BLaER1 treated with 17β-estradiol and CSF1 and Interleukin-3, amounts not matched to agents 10 nM and 100 nM (cell line): ENCODE measurements around the gene FLT1.

Experiments
- H3K27ac ChIP-seq, 11 experiments: shearing (Covaris generic); formaldehyde crosslinking; 2 replicates each; pipeline ENCODE4 v1.8.1; 2022
- H3K27me3 ChIP-seq, 11 experiments: shearing (Covaris generic); formaldehyde crosslinking; 2 replicates each; pipeline ENCODE4 v1.8.1; 2022
- H3K36me3 ChIP-seq, 11 experiments: shearing (Covaris generic); formaldehyde crosslinking; 2 replicates each; pipeline ENCODE4 v1.8.1; 2022
- H3K4me1 ChIP-seq, 10 experiments: shearing (Covaris generic); formaldehyde crosslinking; 2 replicates each; pipeline ENCODE4 v1.8.1; 2022
- H3K4me2 ChIP-seq, 11 experiments: shearing (Covaris generic); formaldehyde crosslinking; 2 replicates each; pipeline ENCODE4 v1.8.1; 2022
- H3K4me3 ChIP-seq, 10 experiments: shearing (Covaris generic); formaldehyde crosslinking; 2 replicates each; pipeline ENCODE4 v1.8.1; 2022
- H3K9ac ChIP-seq, 11 experiments: shearing (Covaris generic); formaldehyde crosslinking; 2 replicates each; pipeline ENCODE4 v1.8.1; 2022
- H3K9me3 ChIP-seq, 11 experiments: shearing (Covaris generic); formaldehyde crosslinking; replicated peaks in 1 of 11; 2 replicates each; pipeline ENCODE4 v1.8.1; 2022
- H4K20me1 ChIP-seq, 11 experiments: shearing (Covaris generic); formaldehyde crosslinking; 2 replicates each; pipeline ENCODE4 v1.8.1; 2022
- Cebpa-rat ChIP-seq, 11 experiments: shearing (Covaris generic); IDR thresholded peaks; 2 replicates each; pipeline ENCODE4 v1.8.1; 2022

FLT1 gene

GRCh38 chr13:28438067-28438466 lies 56.9 kb downstream of the FLT1 start:
- Histone ChIP-seq H3K36me3 (peaks cover 36 to 100% (median 86%) of the 10 kb centered on the region in 11 experiments), H3K9me3 (peaks cover 7 to 24% (median 13%) of the 10 kb centered on the region in 11 experiments; a peak in 20 of 22 replicates), H3K4me1 (peaks cover 0 to 40% (median 13%) of the 10 kb centered on the region in 10 experiments; a peak in 13 of 20 replicates), H3K27ac (no peak overlapping the region), H3K27me3 (no peaks in the 10 kb centered on the region), H3K9ac (no peak overlapping the region), H3K4me2 (no peak overlapping the region), H3K4me3 (no peak overlapping the region), H4K20me1 (peaks cover 0 to 35% (median 0%) of the 10 kb centered on the region in 11 experiments; a peak in 4 of 22 replicates)
- no peak for TF ChIP-seq Cebpa-rat (IDR thresholded peaks at IDR 0.05)

DNA sequence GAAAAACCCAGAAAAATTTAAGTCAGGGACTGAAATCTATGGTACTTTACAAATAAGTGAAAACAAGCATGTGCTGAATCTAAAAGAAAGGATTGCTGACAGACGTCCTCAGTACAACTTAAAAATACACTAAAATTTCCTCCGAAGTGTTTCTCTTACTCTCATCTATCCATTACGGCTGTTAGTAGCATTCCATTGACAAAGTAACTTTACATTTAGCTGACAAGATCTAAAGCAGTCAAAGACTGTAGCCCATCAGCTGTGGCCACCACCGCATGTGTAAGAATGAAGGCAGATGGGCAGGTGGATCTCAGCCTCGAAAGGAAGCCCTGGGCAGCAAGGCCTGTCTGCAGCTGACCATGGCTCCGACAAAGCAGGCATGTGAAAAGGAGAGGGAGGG lies 59.0 kb downstream of the FLT1 start:
- Histone ChIP-seq H3K9me3 (peaks cover 0 to 4% (median under 1%) of the 10 kb centered on the region in 11 experiments; a peak in 10 of 22 replicates), H3K4me1 (peaks cover 0 to 21% (median 1%) of the 10 kb centered on the region in 10 experiments; a peak in 10 of 20 replicates), H3K9ac (no peak overlapping the region), H3K27ac (no peak overlapping the region), H3K4me2 (no peak overlapping the region), H3K4me3 (no peak overlapping the region), H3K27me3 (no peaks in the 10 kb centered on the region), H4K20me1 (peaks cover 0 to 35% (median 0%) of the 10 kb centered on the region in 11 experiments; a peak in 4 of 22 replicates), H3K36me3 (peaks cover 52 to 100% (median 98%) of the 10 kb centered on the region in 11 experiments)
- no peak for TF ChIP-seq Cebpa-rat (IDR thresholded peaks at IDR 0.05)

DNA sequence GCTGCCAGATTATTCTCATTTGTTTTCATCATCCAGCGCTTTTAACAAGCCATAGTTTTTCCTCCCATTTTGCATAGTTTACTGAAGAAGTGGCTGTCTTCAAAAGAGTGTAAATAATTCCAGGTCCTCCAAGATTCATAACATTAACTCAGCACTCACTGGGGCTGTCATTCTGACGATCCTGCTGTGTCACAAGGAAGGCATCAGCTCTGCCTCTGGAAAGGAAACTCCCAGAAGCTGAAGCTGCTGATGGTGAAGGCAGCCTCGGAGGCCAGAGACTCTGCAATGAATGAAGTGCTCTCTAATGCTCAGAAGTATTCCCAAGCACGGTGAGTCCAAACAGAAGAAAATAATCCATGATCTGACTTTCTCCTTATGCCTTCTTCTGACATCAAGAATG lies 60.0 kb downstream of the FLT1 start:
- H3K9ac ChIP-seq, result no peak overlapping the region
- H3K27me3 ChIP-seq, result no peaks in the 10 kb centered on the region
- H3K4me1 ChIP-seq, result peaks cover 0 to 11% (median 3%) of the 10 kb centered on the region in 10 experiments; a peak in 13 of 20 replicates
- H3K4me3 ChIP-seq, result no peak overlapping the region
- no peaks in the 10 kb centered on the region for H3K9me3 ChIP-seq
- TF ChIP-seq Cebpa-rat (IDR thresholded peaks at IDR 0.05), result no peak
- H4K20me1 ChIP-seq, result peaks cover 0 to 30% (median 0%) of the 10 kb centered on the region in 11 experiments; a peak in 3 of 22 replicates
- no peak overlapping the region for H3K27ac ChIP-seq
- H3K36me3 ChIP-seq, result peaks cover 54 to 100% (median 99%) of the 10 kb centered on the region in 11 experiments
- no peak overlapping the region for H3K4me2 ChIP-seq

DNA sequence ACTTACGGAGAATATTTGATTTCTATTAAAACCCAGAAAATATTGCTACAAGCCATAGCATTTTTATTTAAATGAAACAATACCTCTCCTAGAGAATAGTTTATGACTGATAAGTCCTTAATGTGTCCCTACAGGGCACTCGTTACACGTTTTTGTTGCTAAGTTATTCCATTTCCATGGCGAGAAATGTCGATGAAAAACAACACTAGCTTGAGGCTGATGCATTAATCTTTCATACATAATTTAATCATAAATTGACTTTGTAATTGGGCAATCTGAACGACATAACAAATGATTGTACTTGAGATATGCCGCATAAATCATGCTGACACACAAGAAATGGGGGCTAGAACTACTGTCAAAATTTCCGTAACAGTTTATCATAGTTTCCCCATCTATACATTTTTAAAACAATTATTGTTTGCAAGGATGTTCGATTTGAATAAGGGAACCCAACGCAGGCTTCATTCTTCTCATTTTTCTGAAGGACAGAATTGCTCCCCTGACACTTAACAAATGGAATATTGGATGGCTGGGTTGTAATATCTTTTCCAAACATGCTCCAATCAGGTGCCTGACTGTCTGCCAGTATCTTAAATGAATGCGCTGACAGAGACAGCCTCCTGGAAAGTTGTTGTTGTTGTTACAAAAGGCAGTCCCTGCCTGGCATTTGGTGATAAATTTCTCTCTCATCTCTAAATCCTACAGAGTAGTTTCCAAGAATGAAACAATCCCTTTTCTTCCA lies 61.9 kb downstream of the FLT1 start:
- Histone ChIP-seq H4K20me1 (peaks cover 0 to 11% (median 0%) of the 10 kb centered on the region in 11 experiments; a peak in 3 of 22 replicates), H3K36me3 (peaks cover 46 to 100% (median 99%) of the 10 kb centered on the region in 11 experiments), H3K27me3 (no peaks in the 10 kb centered on the region), H3K4me3 (no peak overlapping the region), H3K9me3 (no peaks in the 10 kb centered on the region), H3K9ac (no peak overlapping the region), H3K4me1 (peaks cover 0 to 8% (median 5%) of the 10 kb centered on the region in 10 experiments; a peak in 8 of 20 replicates), H3K4me2 (no peak overlapping the region), H3K27ac (no peak overlapping the region)
- TF ChIP-seq Cebpa-rat (IDR thresholded peaks at IDR 0.05), result no peak

GRCh38 chr13:28429685-28430290 lies 65.1 kb downstream of the FLT1 start:
- Histone ChIP-seq H3K4me2 (peak overlapping the region in 6 of 11 experiments; percentile 22 to 38 (median 28); a peak in 8 of 22 replicates), H3K4me3 (no peak overlapping the region)

DNA sequence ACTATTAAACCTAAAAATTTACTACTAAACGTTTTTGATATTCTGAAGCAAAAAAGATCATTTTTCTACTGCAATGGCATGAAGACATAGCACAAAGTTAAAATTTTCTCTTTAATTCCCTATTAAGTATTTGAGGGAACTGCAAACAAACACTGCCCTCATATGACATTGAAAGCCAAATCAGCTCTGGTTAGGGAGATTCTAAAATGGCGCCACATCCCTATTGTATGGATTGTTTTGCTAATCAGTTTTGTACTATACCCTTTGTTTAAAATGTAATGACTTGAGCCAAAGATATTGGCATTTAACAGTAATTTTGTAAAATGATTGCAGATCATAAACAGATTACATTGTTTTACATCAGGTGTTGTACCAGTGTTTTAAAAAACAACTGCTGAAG lies 65.8 kb downstream of the FLT1 start:
- no peak overlapping the region for H3K27ac ChIP-seq
- no peaks in the 10 kb centered on the region for H3K9me3 ChIP-seq
- H3K36me3 ChIP-seq, result peaks cover 47 to 100% (median 98%) of the 10 kb centered on the region in 11 experiments
- no peaks in the 10 kb centered on the region for H3K27me3 ChIP-seq
- no peak overlapping the region; a peak in 1 of 22 replicates for H3K4me2 ChIP-seq
- no peaks in the 10 kb centered on the region for H4K20me1 ChIP-seq
- peaks cover 3 to 24% (median 12%) of the 10 kb centered on the region in 10 experiments for H3K4me1 ChIP-seq
- TF ChIP-seq Cebpa-rat (IDR thresholded peaks at IDR 0.05), result no peak
- no peak overlapping the region for H3K9ac ChIP-seq
- no peak overlapping the region for H3K4me3 ChIP-seq

More at GRCh38 chr13:28429685-28430290, 65.1 kb downstream of the FLT1 start:
- Histone ChIP-seq H3K9ac (no peak overlapping the region), H3K4me1 (peaks cover 0 to 18% (median 7%) of the 10 kb centered on the region in 10 experiments; a peak in 13 of 20 replicates), H3K9me3 (no peaks in the 10 kb centered on the region), H4K20me1 (0 out of 22 replicates have a peak, but pooled peaks cover 0 to 4% (median 0%) of the 10 kb centered on the region in 11 experiments), H3K36me3 (peaks cover 47 to 100% (median 98%) of the 10 kb centered on the region in 11 experiments), H3K27me3 (no peaks in the 10 kb centered on the region), H3K27ac (peak overlapping the region in 3 of 11 experiments; percentile 7 to 20 (median 12); a peak in 1 of 22 replicates)
- TF ChIP-seq Cebpa-rat (IDR thresholded peaks at IDR 0.05), result no peak

- Histone ChIP-seq H3K9ac (no peak overlapping the region), H3K27ac (no peak overlapping the region), H3K4me1 (peaks cover 28 to 51% (median 39%) of the 10 kb centered on the region in 10 experiments), H4K20me1 (no peaks in the 10 kb centered on the region), H3K36me3 (peaks cover 29 to 99% (median 85%) of the 10 kb centered on the region in 11 experiments), H3K4me2 (peak overlapping the region in 3 of 11 experiments; percentile 1 to 49 (median 15); a peak in 4 of 22 replicates), H3K9me3 (no peaks in the 10 kb centered on the region), H3K27me3 (no peaks in the 10 kb centered on the region), H3K4me3 (no peak overlapping the region)
- TF ChIP-seq Cebpa-rat (IDR thresholded peaks at IDR 0.05), result no peak
These were observed 68.5 kb downstream of the FLT1 start for GRCh38 chr13:28426381-28426780.

DNA sequence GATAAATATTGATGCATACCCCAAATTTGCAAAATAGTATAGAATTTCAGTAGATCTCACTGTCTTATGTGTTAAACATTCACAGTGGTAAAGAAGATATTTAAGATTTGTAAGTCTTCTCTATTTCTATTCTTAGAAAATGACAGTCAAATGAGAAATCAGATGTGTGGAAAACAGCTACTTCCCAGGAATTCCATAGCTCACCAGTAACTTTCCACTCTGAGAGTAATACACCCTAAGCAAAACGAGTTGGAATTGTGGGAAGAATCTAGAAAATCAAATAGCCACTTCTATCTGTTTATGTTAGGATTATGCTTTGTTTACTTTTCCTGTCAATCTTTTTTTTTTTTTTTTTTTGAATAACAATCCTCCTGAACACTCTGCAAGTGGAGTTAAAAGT lies 69.1 kb downstream of the FLT1 start:
- Histone ChIP-seq H3K4me1 (peaks cover 28 to 57% (median 45%) of the 10 kb centered on the region in 10 experiments), H3K9ac (no peak overlapping the region), H3K36me3 (peaks cover 23 to 99% (median 85%) of the 10 kb centered on the region in 11 experiments), H3K9me3 (0 out of 22 replicates have a peak, but pooled peaks cover 0 to 3% (median 0%) of the 10 kb centered on the region in 11 experiments), H3K27me3 (no peaks in the 10 kb centered on the region), H4K20me1 (no peaks in the 10 kb centered on the region), H3K4me2 (0 out of 22 replicates have a peak overlapping the region, but pooled peaks of 1 of the 11 experiments have one; percentile 15), H3K4me3 (no peak overlapping the region), H3K27ac (no peak overlapping the region)
- TF ChIP-seq Cebpa-rat (IDR thresholded peaks at IDR 0.05), result no peak

GRCh38 chr13:28424541-28424940 lies 70.4 kb downstream of the FLT1 start:
- Histone ChIP-seq H3K9me3 (0 out of 22 replicates have a peak, but pooled peaks cover 0 to 3% (median 0%) of the 10 kb centered on the region in 11 experiments), H3K27ac (no peak overlapping the region; a peak in 2 of 22 replicates), H3K4me1 (peaks cover 28 to 65% (median 51%) of the 10 kb centered on the region in 10 experiments), H3K36me3 (peaks cover 22 to 98% (median 84%) of the 10 kb centered on the region in 11 experiments; a peak in 21 of 22 replicates), H3K4me2 (peak overlapping the region in 5 of 11 experiments; percentile 71 to 94 (median 89); a peak in 6 of 22 replicates), H3K4me3 (no peak overlapping the region), H4K20me1 (no peaks in the 10 kb centered on the region), H3K27me3 (no peaks in the 10 kb centered on the region), H3K9ac (no peak overlapping the region)
- no peak for TF ChIP-seq Cebpa-rat (IDR thresholded peaks at IDR 0.05)
